Loucy (cell line): ENCODE data around the gene RABL6.
"Not testable (repeated sequence)": the region's sequence is repeated elsewhere in the genome, so short reads cannot be mapped to it uniquely, and the experiment has no call there.

Experiments
- EZH2phosphoT487 ChIP-seq: fragments of 200-600 bp; IDR thresholded peaks from 2 replicates; pipeline ENCODE4 v1.6.1; 2018; ENCODE audit warnings: antibody characterized with exemption, mild to moderate bottlenecking, moderate library complexity, borderline replicate concordance
- TF ChIP-seq, protein P1 (sequence below): fragments of 200-600 bp; sonication (generic); conservative IDR thresholded peaks from 2 replicates; pipeline ENCODE4 v1.5.1; 2014; ENCODE audit warnings: mild to moderate bottlenecking, antibody characterized with exemption, low read length

DNA sequence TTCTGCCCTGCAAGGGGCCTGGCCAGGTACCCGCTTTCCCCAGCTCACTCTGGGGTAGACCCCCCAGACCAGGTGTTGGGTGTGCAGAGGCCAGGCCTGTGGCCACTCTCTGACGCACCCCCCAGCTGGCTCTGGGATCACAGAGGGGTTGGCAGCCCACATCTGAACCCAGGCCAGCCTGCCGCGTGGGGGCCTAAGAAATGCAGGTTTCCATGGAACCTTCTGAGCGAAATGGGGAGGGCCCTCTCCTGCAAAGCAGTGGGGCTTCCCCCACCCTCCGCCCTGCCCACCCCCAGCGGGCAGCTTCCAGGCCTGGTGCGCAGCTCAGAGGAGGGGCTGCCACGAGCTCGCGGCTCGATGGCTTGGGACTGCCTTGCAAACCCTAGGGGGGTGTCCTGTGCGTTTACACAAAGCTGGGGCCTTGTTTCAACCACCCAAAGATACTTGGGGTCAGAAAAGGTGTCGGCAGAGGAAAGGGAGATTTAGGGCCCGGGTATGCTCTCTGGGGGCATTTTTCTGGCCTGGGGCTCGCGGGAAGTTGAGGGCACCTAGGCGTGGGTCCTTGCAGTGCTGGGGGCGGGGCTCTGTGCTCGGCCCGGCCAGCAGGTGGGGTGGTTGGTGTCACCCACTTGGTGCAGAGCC is 35.5 kb downstream of the RABL6 start:
- TF ChIP-seq, protein P1, sequence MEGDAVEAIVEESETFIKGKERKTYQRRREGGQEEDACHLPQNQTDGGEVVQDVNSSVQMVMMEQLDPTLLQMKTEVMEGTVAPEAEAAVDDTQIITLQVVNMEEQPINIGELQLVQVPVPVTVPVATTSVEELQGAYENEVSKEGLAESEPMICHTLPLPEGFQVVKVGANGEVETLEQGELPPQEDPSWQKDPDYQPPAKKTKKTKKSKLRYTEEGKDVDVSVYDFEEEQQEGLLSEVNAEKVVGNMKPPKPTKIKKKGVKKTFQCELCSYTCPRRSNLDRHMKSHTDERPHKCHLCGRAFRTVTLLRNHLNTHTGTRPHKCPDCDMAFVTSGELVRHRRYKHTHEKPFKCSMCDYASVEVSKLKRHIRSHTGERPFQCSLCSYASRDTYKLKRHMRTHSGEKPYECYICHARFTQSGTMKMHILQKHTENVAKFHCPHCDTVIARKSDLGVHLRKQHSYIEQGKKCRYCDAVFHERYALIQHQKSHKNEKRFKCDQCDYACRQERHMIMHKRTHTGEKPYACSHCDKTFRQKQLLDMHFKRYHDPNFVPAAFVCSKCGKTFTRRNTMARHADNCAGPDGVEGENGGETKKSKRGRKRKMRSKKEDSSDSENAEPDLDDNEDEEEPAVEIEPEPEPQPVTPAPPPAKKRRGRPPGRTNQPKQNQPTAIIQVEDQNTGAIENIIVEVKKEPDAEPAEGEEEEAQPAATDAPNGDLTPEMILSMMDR: not testable (repeated sequence)
- not testable (repeated sequence) for TF ChIP-seq EZH2phosphoT487
